ENCODE results near the gene S100A7. TPM values are rescaled to one million over a fixed set of nuclear protein-coding genes. Genes with fewer than 3 reads are reported as not detected.
"Not testable (repeated sequence)": the region's sequence is repeated elsewhere in the genome, so short reads cannot be mapped to it uniquely, and the experiment has no call there.

The S100A7 gene
- total RNA-seq, 4 donors from 2014 or later, result 22.9 TPM; not detected in 3

GRCh38 chr1:153422450-153423068 is 37.9 kb downstream of the S100A7 start:
- H3K4me3 ChIP-seq, result no peak overlapping the region
- no peak overlapping the region for H3K27ac ChIP-seq
- no peaks in the 10 kb centered on the region for H3K36me3 ChIP-seq
- peak; percentile 43 to 75 for DNase-seq (ENCODE audit: low spot score in 2 of 2)
- H3K4me1 ChIP-seq, result no peaks in the 10 kb centered on the region
- no peaks in the 10 kb centered on the region for H3K27me3 ChIP-seq
- no peaks in the 10 kb centered on the region for H3K9me3 ChIP-seq
- no peak for TF ChIP-seq POLR2A (IDR thresholded peaks at IDR 0.05)
- no peak for TF ChIP-seq CTCF (IDR thresholded peaks at IDR 0.05)
- no peak for TF ChIP-seq EP300 (IDR thresholded peaks at IDR 0.05)
- WGBS, 2 donors, result 7 to 11% methylated on average over 6 of the region's 6 CpGs

- Histone ChIP-seq H3K27me3 (no peaks in the 10 kb centered on the region), H3K27ac (no peak overlapping the region), H3K4me3 (no peak overlapping the region), H3K9me3 (no peaks in the 10 kb centered on the region), H3K4me1 (no peaks in the 10 kb centered on the region), H3K36me3 (no peaks in the 10 kb centered on the region)
- DNase-seq (ENCODE audit: low spot score in 2 of 2), result no peak
- WGBS, 2 donors, result 77 to 84% methylated on average over 2 of the region's 2 CpGs
- TF ChIP-seq CTCF (IDR thresholded peaks at IDR 0.05), result no peak
- TF ChIP-seq EP300 (IDR thresholded peaks at IDR 0.05), result no peak
- TF ChIP-seq POLR2A (IDR thresholded peaks at IDR 0.05), result no peak
These were observed 40.1 kb downstream of the S100A7 start for GRCh38 chr1:153420306-153420705.

- 45 to 55% methylated on average over 2 of the region's 2 CpGs for WGBS, 2 donors
These were observed 41.0 kb downstream of the S100A7 start for GRCh38 chr1:153419436-153419793.

GRCh38 chr1:153418758-153419435 is 41.6 kb downstream of the S100A7 start:
- H3K4me3 ChIP-seq; H3K27me3 ChIP-seq; DNase-seq (ENCODE audit: low spot score in 2 of 2); H3K9me3 ChIP-seq; H3K36me3 ChIP-seq; H3K4me1 ChIP-seq; H3K27ac ChIP-seq: not testable (repeated sequence)
- 67 to 68% methylated on average over 7 of the region's 7 CpGs for WGBS, 2 donors

More at GRCh38 chr1:153419436-153419793, 41.0 kb downstream of the S100A7 start:
- H3K4me3 ChIP-seq; H3K9me3 ChIP-seq; H3K27me3 ChIP-seq; DNase-seq (ENCODE audit: low spot score in 2 of 2); H3K4me1 ChIP-seq; H3K27ac ChIP-seq; H3K36me3 ChIP-seq: not testable (repeated sequence)

GRCh38 chr1:153417136-153417888 is 43.1 kb downstream of the S100A7 start:
- Histone ChIP-seq H3K9me3 (peaks cover 0 to 15% (median 0%) of the 10 kb centered on the region in 4 donors), H3K36me3 (no peaks in the 10 kb centered on the region), H3K4me1 (no peaks in the 10 kb centered on the region), H3K27me3 (no peaks in the 10 kb centered on the region), H3K27ac (no peak overlapping the region), H3K4me3 (no peak overlapping the region)
- TF ChIP-seq CTCF (IDR thresholded peaks at IDR 0.05), result no peak
- no peak for TF ChIP-seq POLR2A (IDR thresholded peaks at IDR 0.05)
- no peak for TF ChIP-seq EP300 (IDR thresholded peaks at IDR 0.05)
- DNase-seq (ENCODE audit: low spot score in 2 of 2), result no peak
- 76 to 78% methylated on average over 12 of the region's 12 CpGs for WGBS, 2 donors
